IMR-90 (cell line): ENCODE data around the gene GPC6. TPM values are rescaled to one million over a fixed set of nuclear protein-coding genes. Genes with fewer than 3 reads are reported as not detected.

Experiments
- ATAC-seq: fragments of 200-7000 bp; cut with Tn5 transposase; 2 replicates; pipeline ENCODE4 v1.9.1; 2020; ENCODE audit warnings: low read depth, mild to moderate bottlenecking, moderate library complexity
- BruUV-seq: library from RNA; stranded (reverse); fragments of 400-500 nt; replicated peaks from 2 replicates; lab custom pipeline; 2021; lab: Mats Ljungman, UMichigan
- CTCF ChIA-PET: fragments of 300-600 bp; formaldehyde crosslinking; extraction: SDS; loops from one replicate; lab custom pipeline; 2021; ENCODE audit warnings: antibody characterized with exemption; lab: Yijun Ruan, JAX
- POLR2A ChIA-PET: fragments of 300-600 bp; sonication (Branson Sonifier 250); formaldehyde crosslinking; loops from one replicate; lab custom pipeline; 2022; ENCODE audit warnings: antibody characterized with exemption; ENCODE audit not compliant: unreplicated experiment; lab: Charles Lee
- DNase-seq: peaks from one replicate; pipeline ENCODE4 v3.0.0; 2013
- H2AFZ ChIP-seq: replicated peaks from 2 replicates; pipeline ENCODE3; 2013; ENCODE audit warnings: low read length, mild to moderate bottlenecking; ENCODE audit not compliant: poor library complexity
- H2AK5ac ChIP-seq: 2 replicates; pipeline ENCODE4 v1.6.1; 2013; ENCODE audit warnings: low read depth, low read length, inconsistent platforms
- H2AK9ac ChIP-seq: replicated peaks from 2 replicates; pipeline ENCODE3; 2013; ENCODE audit warnings: mild to moderate bottlenecking, low read depth, low read length, moderate library complexity; ENCODE audit not compliant: poor library complexity
- H2BK120ac ChIP-seq: 2 replicates; pipeline ENCODE4 v1.6.1; 2013; ENCODE audit warnings: low read depth, low read length, inconsistent platforms
- H2BK15ac ChIP-seq: 3 replicates; pipeline ENCODE4 v1.6.1; 2013; ENCODE audit warnings: low read depth, low read length, inconsistent platforms
- H2BK20ac ChIP-seq: 2 replicates; pipeline ENCODE4 v1.6.1; 2013; ENCODE audit warnings: low read depth, mild to moderate bottlenecking, inconsistent platforms, low read length, moderate library complexity
- H2BK5ac ChIP-seq: 2 replicates; pipeline ENCODE4 v1.6.1; 2013; ENCODE audit warnings: mild to moderate bottlenecking, low read depth, low read length, inconsistent platforms; ENCODE audit not compliant: poor library complexity, severe bottlenecking
- H3K14ac ChIP-seq: replicated peaks from 2 replicates; pipeline ENCODE4 v1.6.1; 2013; ENCODE audit warnings: low read depth, low read length, inconsistent platforms
- H3K18ac ChIP-seq: 2 replicates; pipeline ENCODE4 v1.6.1; 2013; ENCODE audit warnings: low read depth, low read length, control low read depth
- H3K23ac ChIP-seq: 2 replicates; pipeline ENCODE4 v1.6.1; 2013; ENCODE audit warnings: low read depth, low read length, inconsistent platforms
- H3K27ac ChIP-seq: 2 replicates; pipeline ENCODE4 v1.5.1; 2013; ENCODE audit warnings: mild to moderate bottlenecking, control low read depth, low read length; ENCODE audit not compliant: insufficient read depth
- H3K27me3 ChIP-seq: 2 replicates; pipeline ENCODE4 v1.6.1; 2013; ENCODE audit warnings: low read length; ENCODE audit not compliant: control insufficient read depth, insufficient read depth
- H3K36me3 ChIP-seq: 2 replicates; pipeline ENCODE4 v1.6.1; 2013; ENCODE audit warnings: low read length, mixed read lengths; ENCODE audit not compliant: control insufficient read depth, insufficient read depth
- H3K4ac ChIP-seq: 2 replicates; pipeline ENCODE4 v1.6.1; 2013; ENCODE audit warnings: low read depth, low read length, inconsistent platforms
- H3K4me1 ChIP-seq: 2 replicates; pipeline ENCODE4 v1.6.1; 2013; ENCODE audit warnings: low read length, mixed read lengths; ENCODE audit not compliant: control insufficient read depth, insufficient read depth
- H3K4me2 ChIP-seq: 2 replicates; pipeline ENCODE4 v1.6.1; 2013; ENCODE audit warnings: low read depth, mild to moderate bottlenecking, control low read depth, low read length, moderate library complexity
- H3K4me3 ChIP-seq: 2 replicates; pipeline ENCODE4 v1.5.1; 2013; ENCODE audit warnings: low read depth, mild to moderate bottlenecking, control low read depth, low read length, moderate library complexity; ENCODE audit not compliant: insufficient read depth
- H3K56ac ChIP-seq: 2 replicates; pipeline ENCODE4 v1.6.1; 2013; ENCODE audit warnings: low read length, inconsistent platforms; ENCODE audit not compliant: insufficient read depth; ENCODE audit errors: extremely low read depth
- H3K79me1 ChIP-seq, 2 experiments: 2 replicates each; pipeline ENCODE4 v1.6.1; 2013; ENCODE audit warnings: low read length in 2 of 2, inconsistent platforms in 1 of 2, low read depth in 1 of 2
- H3K9ac ChIP-seq: 2 replicates; pipeline ENCODE4 v1.6.1; 2013; ENCODE audit warnings: low read depth, low read length, control low read depth
- H3K9me1 ChIP-seq: 2 replicates; pipeline ENCODE4 v1.6.1; 2013; ENCODE audit warnings: low read length, inconsistent platforms; ENCODE audit not compliant: insufficient read depth
- H3K9me3 ChIP-seq: 2 replicates; pipeline ENCODE4 v1.6.1; 2013; ENCODE audit warnings: low read length; ENCODE audit not compliant: control insufficient read depth, insufficient read depth
- H4K20me1 ChIP-seq: 2 replicates; pipeline ENCODE4 v1.6.1; 2013; ENCODE audit warnings: low read length, inconsistent platforms; ENCODE audit not compliant: insufficient read depth
- H4K5ac ChIP-seq: 2 replicates; pipeline ENCODE4 v1.6.1; 2013; ENCODE audit warnings: mild to moderate bottlenecking, low read depth, low read length, control low read depth
- H4K8ac ChIP-seq, 2 experiments: 2 replicates each; pipeline ENCODE4 v1.6.1; 2013; ENCODE audit warnings: low read depth in 2 of 2, low read length in 2 of 2, control low read depth in 1 of 2, inconsistent platforms in 1 of 2
- H4K91ac ChIP-seq: 2 replicates; pipeline ENCODE4 v1.6.1; 2013; ENCODE audit warnings: low read depth, low read length, inconsistent platforms; ENCODE audit not compliant: insufficient read depth
- BHLHE40 ChIP-seq: fragments of 150-350 bp; IDR thresholded peaks from 2 replicates; pipeline ENCODE4 v1.6.1; 2016; ENCODE audit warnings: mild to moderate bottlenecking, low read depth, low read length
- CEBPB ChIP-seq: IDR thresholded peaks from 2 replicates; pipeline ENCODE4 v1.6.1; 2012; ENCODE audit warnings: low read depth, low read length, improper control_type of control experiment
- CHD1 ChIP-seq: IDR thresholded peaks from 2 replicates; pipeline ENCODE4 v1.6.1; 2012; ENCODE audit warnings: low read depth, low read length, improper control_type of control experiment
- CTCF ChIP-seq: conservative IDR thresholded peaks from 2 replicates; pipeline ENCODE4 v1.5.1; 2012; ENCODE audit warnings: mild to moderate bottlenecking, low read depth, low read length, improper control_type of control experiment
- ELK1 ChIP-seq: fragments of 150-350 bp; IDR thresholded peaks from 2 replicates; pipeline ENCODE4 v1.6.1; 2016; ENCODE audit warnings: low read depth, mild to moderate bottlenecking, low read length, moderate library complexity, borderline replicate concordance
- FOS ChIP-seq: fragments of 150-350 bp; IDR thresholded peaks from 2 replicates; pipeline ENCODE4 v1.6.1; 2016; ENCODE audit warnings: low read depth, low read length
- MAFK ChIP-seq: IDR thresholded peaks from 2 replicates; pipeline ENCODE4 v1.6.1; 2012; ENCODE audit warnings: low read depth, low read length, improper control_type of control experiment
- MAZ ChIP-seq: IDR thresholded peaks from 2 replicates; pipeline ENCODE4 v1.6.1; 2012; ENCODE audit warnings: low read depth, mild to moderate bottlenecking, low read length, improper control_type of control experiment, moderate library complexity, borderline replicate concordance
- MXI1 ChIP-seq: IDR thresholded peaks from 2 replicates; pipeline ENCODE4 v1.6.1; 2012; ENCODE audit warnings: low read depth, mild to moderate bottlenecking, low read length, moderate library complexity, borderline replicate concordance
- NFE2L2 ChIP-seq: fragments of 150-350 bp; IDR thresholded peaks from 2 replicates; pipeline ENCODE4 v1.6.1; 2016; ENCODE audit warnings: low read depth, mild to moderate bottlenecking, low read length
- RAD21 ChIP-seq: IDR thresholded peaks from 2 replicates; pipeline ENCODE4 v1.6.1; 2012; ENCODE audit warnings: low read length, improper control_type of control experiment
- RCOR1 ChIP-seq: IDR thresholded peaks from 2 replicates; pipeline ENCODE4 v1.6.1; 2012; ENCODE audit warnings: mild to moderate bottlenecking, low read length, improper control_type of control experiment; ENCODE audit not compliant: insufficient replicate concordance
- RFX5 ChIP-seq: IDR thresholded peaks from 2 replicates; pipeline ENCODE4 v1.8.0; 2012; ENCODE audit warnings: low read depth, mild to moderate bottlenecking, low read length, moderate library complexity
- SMC3 ChIP-seq: fragments of 150-350 bp; IDR thresholded peaks from 2 replicates; pipeline ENCODE4 v1.6.1; 2016; ENCODE audit warnings: low read depth, mild to moderate bottlenecking, antibody characterized with exemption, low read length, moderate library complexity
- USF2 ChIP-seq: fragments of 150-350 bp; IDR thresholded peaks from 2 replicates; pipeline ENCODE4 v1.6.1; 2017; ENCODE audit warnings: mild to moderate bottlenecking, antibody characterized with exemption, low read length, low read depth
- dilution Hi-C: fragments of 300-500 bp; cut with HindIII; formaldehyde crosslinking; loops from one replicate; pipeline ENCODE4 v1.14.3; 2018; ENCODE audit warnings: low sequenced_read_pairs; ENCODE audit not compliant: unreplicated experiment
- in situ Hi-C: fragments of 300-500 bp; cut with MboI; formaldehyde crosslinking; loops from 3 replicates; pipeline ENCODE4 v1.14.3; 2019; ENCODE audit warnings: low sequenced_read_pairs, inconsistent platforms, mixed read lengths
- intact Hi-C: fragments of 100-400 bp; cut with micrococcal nuclease; formaldehyde crosslinking; loops from 2 replicates; pipeline ENCODE4 v1.10.0; 2022
- polyA plus RNA-seq, 3 experiments: library from polyadenylated mRNA; depleted of rRNA; stranded (reverse); fragments of >200 nt; gene quantifications; 2 replicates each; pipeline ENCODE4 v1.2.3, GENCODE V29; 2012; ENCODE audit warnings: low replicate concordance in 1 of 3
- total RNA-seq: library from RNA; depleted of rRNA; stranded (reverse); fragments of >200 nt; gene quantifications from 2 replicates; pipeline ENCODE4 v1.2.3, GENCODE V29; 2012

Gene GPC6
- total and polyA plus RNA-seq, 2 of the 4 experiments (the other 2 are of a cell fraction): 14.9 to 39.4 TPM

DNA sequence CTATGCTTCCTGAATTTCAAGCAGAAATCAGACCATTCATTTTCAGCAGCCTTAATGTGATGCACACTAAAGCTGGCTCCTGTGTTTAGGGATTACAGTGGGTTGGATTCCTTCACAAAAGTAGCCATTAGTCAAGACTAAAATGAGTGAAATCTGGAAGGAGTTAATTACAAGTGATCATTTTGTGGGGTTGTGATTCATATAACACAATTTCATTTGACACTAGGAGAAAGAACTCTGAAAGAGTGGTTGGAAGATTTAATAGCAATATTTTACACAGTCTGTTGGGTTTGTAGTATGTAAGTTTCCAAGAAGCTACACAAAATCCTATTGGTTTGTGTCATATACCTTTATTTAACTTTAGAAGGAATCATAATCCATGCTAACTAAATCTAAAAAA is 1015.9 kb downstream of the GPC6 start:
- Histone ChIP-seq H3K27me3 (no peaks in the 10 kb centered on the region), H3K23ac (no peak overlapping the region), H2BK15ac (no peak overlapping the region), H2BK120ac (no peak overlapping the region), H2AK5ac (no peak overlapping the region), H4K8ac (no peak overlapping the region), H3K14ac (no peak overlapping the region), H4K20me1 (no peaks in the 10 kb centered on the region), H2BK20ac (no peak overlapping the region), H3K4me3 (no peak overlapping the region), H3K4me2 (no peak overlapping the region), H3K27ac (no peak overlapping the region), H2AFZ (no peak overlapping the region), H3K9me3 (no peaks in the 10 kb centered on the region), H3K18ac (no peak overlapping the region), H3K4me1 (peaks cover 2% of the 10 kb centered on the region), H2AK9ac (no peak overlapping the region), H4K5ac (no peak overlapping the region), H3K36me3 (no peaks in the 10 kb centered on the region), H3K9ac (no peak overlapping the region), H4K91ac (no peak overlapping the region), H3K9me1 (no peaks in the 10 kb centered on the region), H3K56ac (no peak overlapping the region), H2BK5ac (no peak overlapping the region), H3K4ac (no peak overlapping the region), H3K79me1 (no peaks in the 10 kb centered on the region)
- ATAC-seq: no peak
- dilution Hi-C loops (no loop called here), in situ Hi-C loops (no loop called here), intact Hi-C loops (no loop called here)
- TF ChIP-seq CEBPB (no peak), NFE2L2 (no peak), RFX5 (no peak), MXI1 (no peak), USF2 (no peak), BHLHE40 (no peak), CHD1 (no peak), MAFK (no peak), ELK1 (no peak), RCOR1 (no peak), RAD21 (no peak), MAZ (no peak), FOS (no peak), CTCF (no peak), SMC3 (no peak)
- DNase-seq: no peak
- BruUV-seq: no TSS peak
- CTCF ChIA-PET: no interaction called here
- POLR2A ChIA-PET: no interaction called here
